Gastrocnemius medialis (tissue), 4 donors: ENCODE results near the gene PRR23E.

Experiments used
- CTCF ChIP-seq, 5 experiments: fragments of 450-650 bp in 3 of 5; fragments of 200-600 bp in 2 of 5; sonication (generic) in 2 of 5; IDR thresholded peaks in 4 of 5; conservative IDR thresholded peaks in 1 of 5; 1 replicate in 4 of 5; 2 replicates in 1 of 5; pipeline ENCODE4 v1.5.1; 2016 to 2019; ENCODE audit warnings: antibody characterized with exemption in 5 of 5, mild to moderate bottlenecking in 3 of 5, moderate library complexity in 3 of 5
- POLR2A ChIP-seq, 2 donors: fragments of 450-650 bp; IDR thresholded peaks; one replicate each; pipeline ENCODE4 v1.6.1; 2017; ENCODE audit warnings: antibody characterized with exemption in 2 of 2, mild to moderate bottlenecking in 2 of 2, moderate library complexity in 2 of 2

DNA sequence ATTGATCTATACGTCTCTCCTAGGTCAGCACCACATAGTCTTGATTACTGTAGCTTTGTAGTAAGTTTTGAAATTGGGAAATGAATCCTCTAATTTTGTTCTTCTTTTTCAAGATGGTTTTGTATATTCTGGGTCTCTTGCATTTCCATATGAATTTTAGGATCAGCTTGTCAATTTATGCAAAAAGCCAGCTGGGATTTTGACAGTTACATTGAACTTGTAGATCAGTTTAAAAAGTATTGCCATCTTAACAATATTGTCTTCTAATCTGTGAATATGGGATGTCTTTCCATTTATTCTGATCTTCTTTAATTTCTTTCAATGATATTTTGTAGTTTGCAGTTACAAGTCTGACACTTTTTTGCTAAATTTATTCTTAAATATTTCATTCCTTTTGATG, 5.6 kb upstream of the PRR23E start:
- TF ChIP-seq CTCF (IDR thresholded peaks at IDR 0.05 in 4 of 5, conservative IDR thresholded peaks at IDR 0.05 in 1 of 5) (no peak), POLR2A (IDR thresholded peaks at IDR 0.05) (no peak)
